GM12801 (cell line): ENCODE results near the gene AIF1.

Experiments used
- CTCF ChIP-seq: IDR thresholded peaks from one replicate; pipeline ENCODE4 v1.5.1; 2011; ENCODE audit warnings: control low read depth; ENCODE audit not compliant: insufficient read length; ENCODE audit errors: extremely low read depth

The AIF1 gene

GRCh38 chr6:31630177-31630934 lies 15.3 kb downstream of the AIF1 start:
- TF ChIP-seq CTCF = no peak

- TF ChIP-seq CTCF = no peak
Measured at GRCh38 chr6:31631209-31631608, 16.2 kb downstream of the AIF1 start.

GRCh38 chr6:31631681-31632278 lies 16.7 kb downstream of the AIF1 start:
- no peak for TF ChIP-seq CTCF

GRCh38 chr6:31632279-31632946 lies 17.4 kb downstream of the AIF1 start:
- TF ChIP-seq CTCF = no peak

- no peak for TF ChIP-seq CTCF
Measured at GRCh38 chr6:31633447-31633846, 18.4 kb downstream of the AIF1 start.

GRCh38 chr6:31634131-31634530 lies 19.1 kb downstream of the AIF1 start:
- no peak for TF ChIP-seq CTCF

- no peak for TF ChIP-seq CTCF
Measured at GRCh38 chr6:31634969-31635575, 20.0 kb downstream of the AIF1 start.
